DMS153 treated with DMSO at 0.1 percent for 48 hours (cell line): Measurements from ENCODE around the gene GALR1.

ENCODE experiments used
- DNase-seq: peaks from one replicate; lab custom pipeline; 2025; ENCODE audit not compliant: unreplicated experiment; lab: John Stamatoyannopoulos, UW

The GALR1 gene

GRCh38 chr18:77316641-77317040, 67.0 kb downstream of the GALR1 start:
- no peak for DNase-seq

DNA sequence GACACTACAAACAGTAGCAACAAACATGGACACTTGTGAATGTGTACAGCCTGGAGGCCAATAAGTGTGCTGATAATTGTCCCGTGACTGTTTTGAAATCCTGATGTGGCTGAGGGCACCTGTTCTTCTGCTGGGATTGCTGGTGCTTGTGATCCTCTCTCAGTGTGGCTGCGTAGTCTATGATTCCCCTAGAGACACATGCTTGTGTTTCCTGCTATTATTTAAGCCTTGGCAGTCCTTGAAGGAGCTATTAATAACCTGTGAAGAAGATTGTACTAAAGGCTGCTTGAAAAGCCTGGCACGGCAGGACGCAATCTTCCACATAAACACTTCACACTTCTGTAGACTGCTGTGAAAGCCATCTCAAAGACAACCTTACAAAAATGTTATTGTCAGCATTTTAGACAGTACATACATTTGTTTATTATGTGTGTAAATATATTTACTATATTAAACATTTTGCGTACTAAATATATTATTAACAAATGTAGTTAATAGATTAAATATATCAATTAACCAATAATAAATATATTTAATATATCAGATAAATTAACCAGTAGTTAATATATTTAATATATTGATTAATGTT, 71.4 kb downstream of the GALR1 start:
- peak; percentile 36 for DNase-seq

DNA sequence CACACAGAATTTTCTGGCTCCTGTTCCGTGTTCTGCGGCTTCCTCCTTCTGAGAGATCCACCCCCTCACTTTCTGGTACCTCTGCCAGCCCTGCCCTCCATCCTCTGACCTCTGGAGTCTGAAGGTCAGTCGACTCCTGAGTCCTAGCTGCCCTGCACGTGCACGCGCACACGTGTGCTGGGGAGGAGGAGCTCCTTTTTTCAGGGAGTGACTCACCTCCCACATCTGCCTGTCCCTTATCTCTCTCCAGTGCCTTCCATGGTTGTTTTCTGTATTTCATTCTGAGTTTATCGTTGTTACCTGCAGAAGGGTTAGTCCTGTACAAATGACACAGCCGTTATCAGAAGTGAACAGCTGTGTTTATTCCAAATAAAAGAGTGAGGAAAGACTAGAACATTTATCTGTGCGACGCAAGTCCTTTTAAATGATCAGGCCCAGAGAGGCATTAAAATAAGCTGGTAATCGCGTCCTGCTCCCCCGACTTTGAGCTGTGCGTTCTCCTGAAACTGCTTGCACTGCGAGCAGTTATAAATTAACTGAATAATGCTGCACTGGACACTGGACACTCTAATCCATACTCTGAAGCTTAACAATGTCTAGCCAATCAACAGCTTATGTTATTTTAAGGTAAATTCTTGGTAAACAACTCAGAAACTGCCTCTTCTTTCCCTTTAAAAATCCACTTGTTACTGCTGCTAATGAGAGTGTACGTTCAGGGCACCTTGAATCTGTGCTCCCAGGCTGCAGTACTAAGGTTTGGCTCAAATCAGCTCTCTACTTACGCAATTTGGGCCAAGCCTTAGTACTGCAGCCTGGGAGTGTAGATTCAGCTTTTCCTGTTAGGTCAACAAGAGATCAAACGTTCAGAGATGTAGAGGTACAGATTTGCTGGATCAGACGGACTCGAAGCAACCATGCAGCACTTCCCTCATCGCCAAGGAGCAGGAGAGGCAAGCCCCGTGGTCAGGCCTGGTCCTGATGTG, 72.5 kb downstream of the GALR1 start:
- peak; percentile 23 for DNase-seq

GRCh38 chr18:77323640-77324299, 74.1 kb downstream of the GALR1 start:
- no peak for DNase-seq
